ENCODE results near the gene RHBDF1. TPM values are rescaled to one million over a fixed set of nuclear protein-coding genes. Genes with fewer than 3 reads are reported as not detected.

RHBDF1 gene
- total and polyA plus RNA-seq, 7 donors: 9.0 to 24.8 (median 18.3) TPM

GRCh38 chr16:100989-101388 lies 28.6 kb upstream of the RHBDF1 start:
- H3K27me3 ChIP-seq (ENCODE audit: insufficient read depth in 3 of 3, low read length in 2 of 3): no peaks in the 10 kb centered on the region

GRCh38 chr16:97822-98221 lies 25.4 kb upstream of the RHBDF1 start:
- peaks cover 0 to 16% of the 10 kb centered on the region in 2 donors for H3K36me3 ChIP-seq (ENCODE audit: insufficient read depth in 1 of 2, low read depth in 1 of 2)
- peaks cover 40% of the 10 kb centered on the region for H3K4me1 ChIP-seq
- H3K27me3 ChIP-seq (ENCODE audit: insufficient read depth in 3 of 3, low read length in 2 of 3): no peaks in the 10 kb centered on the region
- H3K9me3 ChIP-seq: no peaks in the 10 kb centered on the region
- H3K4me3 ChIP-seq: no peak overlapping the region
- peak overlapping the region; percentile 44 for H3K27ac ChIP-seq
- ATAC-seq: no peak
- WGBS, 3 donors: 86 to 93% (median 88%) methylated on average over 8 of the region's 8 CpGs
- intact Hi-C loops (cut with DNase I): loop anchor here (1.0 to 2.0 kb wide), 2 partner anchors 31 to 33 kb away; no protein-coding TSS in a partner anchor
- DNase-seq: no peak
- no peak for TF ChIP-seq CTCF (IDR thresholded peaks at IDR 0.05)

More at GRCh38 chr16:100989-101388, 28.6 kb upstream of the RHBDF1 start:
- Histone ChIP-seq H3K4me1 (peaks cover 52% of the 10 kb centered on the region), H3K27ac (peak overlapping the region; percentile 73), H3K9me3 (no peaks in the 10 kb centered on the region), H3K4me3 (no peak overlapping the region), H3K36me3 (ENCODE audit: insufficient read depth in 1 of 2, low read depth in 1 of 2) (peaks cover 0 to 18% of the 10 kb centered on the region in 2 donors)
- intact Hi-C loops (cut with DNase I): no loop called here
- 78 to 86% (median 78%) methylated on average over 5 of the region's 5 CpGs for WGBS, 3 donors
- ATAC-seq: no peak
- no peak for TF ChIP-seq CTCF (IDR thresholded peaks at IDR 0.05)
- no peak for DNase-seq

- peaks cover 0 to 25% of the 10 kb centered on the region in 2 donors for H3K36me3 ChIP-seq (ENCODE audit: insufficient read depth in 1 of 2, low read depth in 1 of 2)
- peak overlapping the region; percentile 44 for H3K27ac ChIP-seq
- H3K27me3 ChIP-seq (ENCODE audit: insufficient read depth in 3 of 3, low read length in 2 of 3): no peaks in the 10 kb centered on the region
- ATAC-seq: peak; percentile 93 to 95 (median 94)
- H3K4me3 ChIP-seq: no peak overlapping the region
- H3K9me3 ChIP-seq: no peaks in the 10 kb centered on the region
- peak; percentile 99 for TF ChIP-seq CTCF (IDR thresholded peaks at IDR 0.05)
- H3K4me1 ChIP-seq: peaks cover 37% of the 10 kb centered on the region
- intact Hi-C loops (cut with DNase I): loop anchor here (1.0 to 2.0 kb wide), 2 partner anchors 30 to 32 kb away; no protein-coding TSS in a partner anchor
- 5 to 16% (median 7%) methylated on average over 11 of the region's 11 CpGs for WGBS, 3 donors
- peak; percentile 93 to 97 for DNase-seq
These were observed 24.5 kb upstream of the RHBDF1 start for GRCh38 chr16:96935-97381.

GRCh38 chr16:94918-95265 lies 22.5 kb upstream of the RHBDF1 start:
- WGBS, 3 donors: 92 to 96% (median 93%) methylated on average over 5 of the region's 5 CpGs
- H3K27me3 ChIP-seq (ENCODE audit: insufficient read depth in 3 of 3, low read length in 2 of 3): no peaks in the 10 kb centered on the region
- H3K9me3 ChIP-seq: no peaks in the 10 kb centered on the region
- DNase-seq (no peak), ATAC-seq (no peak)
- peaks cover 0 to 34% of the 10 kb centered on the region in 2 donors for H3K36me3 ChIP-seq (ENCODE audit: insufficient read depth in 1 of 2, low read depth in 1 of 2)
- peaks cover 30% of the 10 kb centered on the region for H3K4me1 ChIP-seq
- no peak overlapping the region for H3K27ac ChIP-seq
- H3K4me3 ChIP-seq: no peak overlapping the region
- intact Hi-C loops (cut with DNase I): no loop called here
- TF ChIP-seq CTCF (IDR thresholded peaks at IDR 0.05): no peak

Measured in psoas muscle (tissue), 8 donors.